Endodermal cell (in vitro differentiated cells): ENCODE measurements around the gene CFAP74. TPM values are rescaled to one million over a fixed set of nuclear protein-coding genes. Genes with fewer than 3 reads are reported as not detected.

Source experiments
- DNase-seq: peaks from one replicate; pipeline ENCODE4 v3.0.0-alpha.2; 2017
- H3K27ac ChIP-seq: 2 replicates; pipeline ENCODE4 v1.5.1; 2013; ENCODE audit warnings: mild to moderate bottlenecking, low read depth, low read length, moderate library complexity
- H3K27me3 ChIP-seq: 2 replicates; pipeline ENCODE4 v1.6.1; 2013; ENCODE audit warnings: mild to moderate bottlenecking, low read length, moderate library complexity; ENCODE audit not compliant: insufficient read depth, control insufficient read depth, poor library complexity, severe bottlenecking
- H3K36me3 ChIP-seq: 2 replicates; pipeline ENCODE4 v1.7.0; 2013; ENCODE audit warnings: mild to moderate bottlenecking, low read length, moderate library complexity; ENCODE audit not compliant: control insufficient read depth, insufficient read depth
- H3K4me1 ChIP-seq: one replicate; pipeline ENCODE4 v1.7.0; 2013; ENCODE audit warnings: low read length; ENCODE audit not compliant: control insufficient read depth, insufficient read depth
- H3K4me3 ChIP-seq: 2 replicates; pipeline ENCODE4 v1.5.1; 2013; ENCODE audit warnings: mild to moderate bottlenecking, low read length, moderate library complexity
- H3K9ac ChIP-seq: 2 replicates; pipeline ENCODE4 v1.6.1; 2013; ENCODE audit warnings: mild to moderate bottlenecking, low read length, moderate library complexity; ENCODE audit not compliant: poor library complexity, severe bottlenecking; ENCODE audit errors: extremely low read depth
- H3K9me3 ChIP-seq: 2 replicates; pipeline ENCODE4 v1.6.1; 2013; ENCODE audit warnings: mild to moderate bottlenecking, low read length, moderate library complexity; ENCODE audit not compliant: control insufficient read depth
- H3K27ac Mint-ChIP-seq: 2 replicates; pipeline ENCODE4 v1.8.0; 2020; ENCODE audit warnings: mixed read lengths
- H3K27me3 Mint-ChIP-seq: 2 replicates; pipeline ENCODE4 v1.8.0; 2021; ENCODE audit warnings: mild to moderate bottlenecking, mixed read lengths; ENCODE audit not compliant: insufficient read depth
- H3K36me3 Mint-ChIP-seq: 2 replicates; pipeline ENCODE4 v1.8.0; 2020; ENCODE audit warnings: low read depth, mixed read lengths
- H3K4me1 Mint-ChIP-seq: 2 replicates; pipeline ENCODE4 v1.8.0; 2020; ENCODE audit warnings: mixed read lengths
- H3K4me3 Mint-ChIP-seq: 2 replicates; pipeline ENCODE4 v1.8.0; 2020; ENCODE audit warnings: mild to moderate bottlenecking, moderate library complexity, mixed read lengths
- H3K9me3 Mint-ChIP-seq: 2 replicates; pipeline ENCODE4 v1.8.0; 2020; ENCODE audit warnings: mild to moderate bottlenecking, mixed read lengths
- CTCF ChIP-seq: fragments of 200-600 bp; sonication (generic); conservative IDR thresholded peaks from 2 replicates; pipeline ENCODE4 v1.5.0; 2021; ENCODE audit warnings: antibody characterized with exemption, mild to moderate bottlenecking
- WGBS, 2 experiments: methylation state at CpG; one replicate each; pipeline versions ENCODE4 v1.1.5 to v1.1.7; 2013; ENCODE audit warnings: missing lambda C conversion rate in 2 of 2, mixed read lengths in 1 of 2; ENCODE audit not compliant: insufficient coverage in 1 of 2, insufficient read length in 1 of 2; 5-methylcytosine and 5-hydroxymethylcytosine counted together
- total RNA-seq, 2 donors: library from RNA; stranded (reverse); fragmentation: NEBNext Ultra II Directional in 1 of 2; extraction: Animal tissue kit (Norgen Biotek cat#: 25700) in 1 of 2; gene quantifications; 2 replicates in 1 of 2; 3 replicates in 1 of 2; pipeline ENCODE4 v1.2.1, GENCODE V29; 2021

Gene CFAP74
- total RNA-seq, 2 donors from 2014 or later, result 0.58 to 0.75 TPM

- no peak overlapping the region for H3K4me3 Mint-ChIP-seq
- 93 to 97% methylated on average over 14 to 21 of the region's 21 CpGs for WGBS, 2 experiments
- H3K36me3 ChIP-seq, result no peaks in the 10 kb centered on the region
- TF ChIP-seq CTCF, result no peak
- DNase-seq, result no peak
- H3K27me3 Mint-ChIP-seq, result no peaks in the 10 kb centered on the region
- H3K9me3 Mint-ChIP-seq, result peaks cover 6% of the 10 kb centered on the region
- no peak overlapping the region for H3K27ac ChIP-seq
- no peaks in the 10 kb centered on the region for H3K4me1 ChIP-seq
- no peaks in the 10 kb centered on the region for H3K9me3 ChIP-seq
- no peak overlapping the region for H3K27ac Mint-ChIP-seq
- no peaks in the 10 kb centered on the region for H3K36me3 Mint-ChIP-seq
- H3K9ac ChIP-seq, result no peak overlapping the region
- H3K27me3 ChIP-seq, result no peaks in the 10 kb centered on the region
- no peaks in the 10 kb centered on the region for H3K4me1 Mint-ChIP-seq
- H3K4me3 ChIP-seq, result no peak overlapping the region
Observed at GRCh38 chr1:1971688-1972087, 31.9 kb downstream of the CFAP74 start.

GRCh38 chr1:1971017-1971416 lies 32.6 kb downstream of the CFAP74 start:
- no peak overlapping the region for H3K27ac Mint-ChIP-seq
- H3K4me1 ChIP-seq, result no peaks in the 10 kb centered on the region
- H3K4me1 Mint-ChIP-seq, result no peaks in the 10 kb centered on the region
- H3K9me3 ChIP-seq, result no peaks in the 10 kb centered on the region
- DNase-seq, result no peak
- H3K27me3 Mint-ChIP-seq, result no peaks in the 10 kb centered on the region
- no peak overlapping the region for H3K9ac ChIP-seq
- no peak overlapping the region for H3K4me3 Mint-ChIP-seq
- no peaks in the 10 kb centered on the region for H3K36me3 ChIP-seq
- WGBS, 2 experiments, result 89 to 90% methylated on average over 13 to 17 of the region's 17 CpGs
- H3K27ac ChIP-seq, result no peak overlapping the region
- no peak overlapping the region for H3K4me3 ChIP-seq
- peaks cover 2% of the 10 kb centered on the region for H3K9me3 Mint-ChIP-seq
- H3K27me3 ChIP-seq, result no peaks in the 10 kb centered on the region
- H3K36me3 Mint-ChIP-seq, result no peaks in the 10 kb centered on the region
- TF ChIP-seq CTCF, result no peak

- Mint-ChIP-seq H3K9me3 (peaks cover 2% of the 10 kb centered on the region), H3K36me3 (no peaks in the 10 kb centered on the region), H3K4me1 (no peaks in the 10 kb centered on the region), H3K4me3 (no peak overlapping the region), H3K27me3 (no peaks in the 10 kb centered on the region), H3K27ac (no peak overlapping the region)
- no peaks in the 10 kb centered on the region for H3K36me3 ChIP-seq
- no peaks in the 10 kb centered on the region for H3K9me3 ChIP-seq
- H3K27ac ChIP-seq, result no peak overlapping the region
- 87 to 91% methylated on average over 17 to 29 of the region's 29 CpGs for WGBS, 2 experiments
- H3K4me1 ChIP-seq, result no peaks in the 10 kb centered on the region
- no peak overlapping the region for H3K4me3 ChIP-seq
- DNase-seq, result no peak
- no peaks in the 10 kb centered on the region for H3K27me3 ChIP-seq
- no peak for TF ChIP-seq CTCF
- no peak overlapping the region for H3K9ac ChIP-seq
Observed at GRCh38 chr1:1969953-1970716, 33.5 kb downstream of the CFAP74 start.
